Measurements from ENCODE around the gene BCL2. TPM values are rescaled to one million over a fixed set of nuclear protein-coding genes. Genes with fewer than 3 reads are reported as not detected.

Gene BCL2
- total and polyA plus RNA-seq, 7 donors: 2.8 to 25.7 (median 11.3) TPM

DNA sequence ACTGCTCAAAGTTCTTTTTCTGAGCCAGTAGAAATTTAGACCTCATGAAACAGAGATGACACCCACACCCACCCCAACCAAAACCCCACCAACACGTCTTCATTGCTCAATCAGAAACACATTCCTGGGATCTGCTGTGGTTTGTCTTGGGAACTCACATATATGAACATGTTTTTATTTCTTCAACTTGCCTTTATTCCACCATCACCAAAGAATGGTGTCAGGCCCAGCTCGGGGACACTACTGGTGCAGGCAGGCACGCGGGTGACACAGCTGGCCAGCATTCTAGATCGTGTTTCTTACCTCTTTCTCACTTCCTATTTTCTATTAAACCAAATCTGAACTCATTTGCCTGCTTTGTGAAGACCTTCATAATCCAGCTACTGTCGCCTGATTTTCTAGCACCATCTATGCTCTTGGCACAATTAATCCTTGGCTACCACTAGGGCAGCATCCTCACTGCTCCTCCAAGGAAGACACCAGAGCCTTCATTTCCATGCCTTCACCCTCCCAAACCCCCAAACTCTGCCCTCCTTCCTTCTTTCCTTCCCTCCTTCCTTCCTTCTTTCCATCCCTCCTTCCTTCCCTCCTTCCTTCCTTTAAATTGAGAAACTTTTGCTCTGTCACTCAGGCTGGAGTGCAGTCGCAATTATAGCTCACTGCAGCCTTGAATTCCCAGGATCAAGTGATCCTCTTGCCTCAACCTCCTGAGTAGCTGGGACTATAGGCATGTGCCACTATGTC, 157.1 kb downstream of the BCL2 start:
- Histone ChIP-seq H3K36me3 (no peaks in the 10 kb centered on the region), H3K4me1 (peaks cover 0 to 23% (median 17%) of the 10 kb centered on the region in 4 donors), H3K27me3 (no peaks in the 10 kb centered on the region), H3K27ac (peak overlapping the region; percentile 56 to 77 (median 70)), H3K9me3 (no peaks in the 10 kb centered on the region), H3K4me3 (no peak overlapping the region)
- DNase-seq: no peak
- no peak for TF ChIP-seq EP300 (IDR thresholded peaks at IDR 0.05)
- 60 to 86% methylated on average over 7 of the region's 7 CpGs for WGBS, 2 donors
- intact Hi-C loops (cut with DNase I): no loop called here

DNA sequence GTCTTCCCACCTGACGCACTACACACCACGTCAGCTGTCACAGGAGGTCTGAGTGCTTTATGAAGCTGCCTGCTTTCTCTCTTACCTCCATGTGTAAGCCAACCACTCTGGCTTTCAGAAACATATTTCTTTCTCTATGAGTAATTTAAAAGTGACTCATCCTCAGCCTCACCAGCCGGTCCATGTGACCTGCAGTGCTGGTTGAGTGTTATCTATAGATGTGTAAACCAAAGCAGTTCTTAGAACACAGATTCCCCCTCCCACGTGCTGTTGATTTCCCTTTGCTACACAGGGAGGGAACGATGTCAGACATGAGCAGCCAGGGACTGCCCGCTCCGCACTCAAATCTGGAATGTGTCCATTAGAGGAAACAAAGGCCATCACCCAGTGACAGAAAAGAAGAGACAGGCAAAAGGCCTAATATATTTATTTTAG, 157.8 kb downstream of the BCL2 start:
- WGBS, 2 donors: 21 to 27% methylated on average over 7 of the region's 7 CpGs
- peak overlapping the region; percentile 56 to 77 (median 70) for H3K27ac ChIP-seq
- peaks cover 0 to 23% (median 17%) of the 10 kb centered on the region in 4 donors for H3K4me1 ChIP-seq
- intact Hi-C loops (cut with DNase I): no loop called here
- no peaks in the 10 kb centered on the region for H3K9me3 ChIP-seq
- no peaks in the 10 kb centered on the region for H3K27me3 ChIP-seq
- DNase-seq: peak; percentile 84
- peak in 1 of 4 donors; percentile 84 for TF ChIP-seq EP300 (IDR thresholded peaks at IDR 0.05)
- peak; percentile 64 to 91 (median 72) for TF ChIP-seq POLR2AphosphoS5 (IDR thresholded peaks at IDR 0.05)
- TF ChIP-seq, protein P1, sequence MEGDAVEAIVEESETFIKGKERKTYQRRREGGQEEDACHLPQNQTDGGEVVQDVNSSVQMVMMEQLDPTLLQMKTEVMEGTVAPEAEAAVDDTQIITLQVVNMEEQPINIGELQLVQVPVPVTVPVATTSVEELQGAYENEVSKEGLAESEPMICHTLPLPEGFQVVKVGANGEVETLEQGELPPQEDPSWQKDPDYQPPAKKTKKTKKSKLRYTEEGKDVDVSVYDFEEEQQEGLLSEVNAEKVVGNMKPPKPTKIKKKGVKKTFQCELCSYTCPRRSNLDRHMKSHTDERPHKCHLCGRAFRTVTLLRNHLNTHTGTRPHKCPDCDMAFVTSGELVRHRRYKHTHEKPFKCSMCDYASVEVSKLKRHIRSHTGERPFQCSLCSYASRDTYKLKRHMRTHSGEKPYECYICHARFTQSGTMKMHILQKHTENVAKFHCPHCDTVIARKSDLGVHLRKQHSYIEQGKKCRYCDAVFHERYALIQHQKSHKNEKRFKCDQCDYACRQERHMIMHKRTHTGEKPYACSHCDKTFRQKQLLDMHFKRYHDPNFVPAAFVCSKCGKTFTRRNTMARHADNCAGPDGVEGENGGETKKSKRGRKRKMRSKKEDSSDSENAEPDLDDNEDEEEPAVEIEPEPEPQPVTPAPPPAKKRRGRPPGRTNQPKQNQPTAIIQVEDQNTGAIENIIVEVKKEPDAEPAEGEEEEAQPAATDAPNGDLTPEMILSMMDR (IDR thresholded peaks at IDR 0.05): no peak
- no peaks in the 10 kb centered on the region for H3K36me3 ChIP-seq
- no peak overlapping the region for H3K4me3 ChIP-seq

DNA sequence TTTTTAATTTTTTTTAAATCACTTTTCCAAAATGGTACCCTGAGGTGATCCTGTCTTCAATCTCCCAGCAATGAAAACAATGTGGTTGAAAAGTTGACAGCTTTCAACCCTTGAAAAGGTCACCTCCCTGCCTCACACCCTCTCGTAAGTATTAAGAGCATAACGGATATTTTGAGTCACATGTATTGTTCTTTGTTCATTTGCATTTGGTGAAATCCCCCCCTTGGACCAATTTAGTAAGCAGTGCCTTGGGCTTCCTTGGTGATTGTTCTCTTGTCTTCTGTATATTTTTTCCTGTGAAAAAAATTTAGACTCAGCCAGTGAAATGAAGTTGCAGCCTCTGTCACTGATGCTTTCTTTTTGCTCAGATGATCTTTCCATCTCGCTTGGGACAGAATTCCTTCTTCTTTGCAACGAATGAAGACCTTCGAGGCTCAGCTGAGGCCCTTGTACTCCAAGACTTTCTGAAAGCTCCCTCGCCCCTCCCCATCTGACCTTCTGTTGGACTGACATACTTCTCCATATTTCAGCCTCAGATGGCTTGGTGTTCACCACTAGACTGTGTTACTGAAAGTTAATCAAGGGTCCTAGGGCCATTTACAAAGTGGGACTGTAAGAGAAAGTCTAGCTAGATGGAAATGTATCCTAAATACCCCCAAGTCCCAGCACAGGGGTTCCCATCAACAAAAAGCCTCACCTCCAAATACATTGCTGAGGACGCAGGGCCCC, 158.4 kb downstream of the BCL2 start:
- TF ChIP-seq EP300 (IDR thresholded peaks at IDR 0.05): no peak
- TF ChIP-seq, protein P1 (IDR thresholded peaks at IDR 0.05): no peak
- TF ChIP-seq POLR2A (IDR thresholded peaks at IDR 0.05): no peak
- no peak for TF ChIP-seq POLR2AphosphoS5 (IDR thresholded peaks at IDR 0.05)
- H3K27me3 ChIP-seq: no peaks in the 10 kb centered on the region
- H3K27ac ChIP-seq: peak overlapping the region; percentile 56 to 77 (median 70)
- intact Hi-C loops (cut with DNase I): no loop called here
- H3K9me3 ChIP-seq: no peaks in the 10 kb centered on the region
- no peak overlapping the region for H3K4me3 ChIP-seq
- 63 to 82% methylated on average over 7 of the region's 7 CpGs for WGBS, 2 donors
- H3K36me3 ChIP-seq: no peaks in the 10 kb centered on the region
- peaks cover 0 to 23% (median 17%) of the 10 kb centered on the region in 4 donors for H3K4me1 ChIP-seq
- DNase-seq: no peak

DNA sequence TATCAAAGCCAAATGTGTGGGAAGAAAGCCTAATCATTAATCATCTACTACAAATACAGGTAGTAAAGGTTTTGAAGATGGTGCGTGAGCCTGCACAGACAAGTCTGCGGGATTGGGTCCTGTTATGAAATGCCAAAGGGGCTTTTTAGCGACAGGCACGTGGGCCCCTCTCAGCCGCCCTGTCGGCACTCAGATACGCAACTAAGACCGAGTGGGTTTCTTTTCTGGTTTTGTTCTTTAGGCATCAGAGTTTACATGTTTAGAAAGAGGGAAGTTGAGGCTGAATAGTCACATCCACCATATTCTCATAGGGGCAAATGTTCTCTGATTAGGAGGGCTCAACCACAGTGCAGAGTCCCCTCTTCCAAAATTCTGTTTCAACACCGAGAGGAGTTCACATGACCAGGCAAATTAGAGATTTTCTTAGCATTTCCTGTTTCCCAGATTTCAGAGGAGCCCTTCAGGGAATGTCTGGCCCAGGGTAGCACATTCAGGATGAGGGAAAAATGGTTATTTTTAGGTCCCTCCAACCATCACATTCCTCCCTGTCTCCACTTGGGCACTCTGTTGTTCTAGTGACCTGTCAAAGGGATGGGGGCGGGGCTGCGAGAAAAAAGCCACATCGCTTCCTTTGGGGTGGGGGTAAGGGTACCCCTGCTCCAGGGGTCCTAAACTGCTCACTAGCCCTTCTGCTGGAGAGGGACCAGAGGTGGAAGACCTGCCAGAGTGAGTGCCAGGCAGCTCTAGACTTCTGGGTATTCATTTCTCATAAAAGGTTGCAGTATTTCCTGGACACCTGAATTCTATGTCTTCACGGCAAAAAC, 159.2 kb downstream of the BCL2 start:
- Histone ChIP-seq H3K27me3 (no peaks in the 10 kb centered on the region), H3K27ac (no peak overlapping the region), H3K36me3 (no peaks in the 10 kb centered on the region), H3K4me1 (peaks cover 0 to 27% (median 21%) of the 10 kb centered on the region in 4 donors), H3K9me3 (no peaks in the 10 kb centered on the region), H3K4me3 (no peak overlapping the region)
- TF ChIP-seq POLR2A (IDR thresholded peaks at IDR 0.05) (no peak), EP300 (IDR thresholded peaks at IDR 0.05) (no peak), POLR2AphosphoS5 (IDR thresholded peaks at IDR 0.05) (no peak)
- TF ChIP-seq, protein P1 (IDR thresholded peaks at IDR 0.05): no peak
- no peak for DNase-seq
- intact Hi-C loops (cut with DNase I): no loop called here
- 75 to 93% methylated on average over 13 of the region's 13 CpGs for WGBS, 2 donors

Measured in sigmoid colon (tissue), 7 donors.